Endometrium (tissue), 2 donors: ENCODE data around the gene AURKB.

ENCODE experiments used
- FAIRE-seq: peaks from 2 replicates; lab custom pipeline; 2012; peaks lifted over from hg19 to GRCh38; lab: Jason Lieb, UNC
- donor health status: control.
- donor health status: control.

The AURKB gene

GRCh38 chr17:8161289-8162232, 48.8 kb downstream of the AURKB start:
- no peak for FAIRE-seq

GRCh38 chr17:8160741-8161221, 49.6 kb downstream of the AURKB start:
- FAIRE-seq, result no peak

- no peak for FAIRE-seq
Observed at GRCh38 chr17:8160224-8160577, 50.2 kb downstream of the AURKB start.

DNA sequence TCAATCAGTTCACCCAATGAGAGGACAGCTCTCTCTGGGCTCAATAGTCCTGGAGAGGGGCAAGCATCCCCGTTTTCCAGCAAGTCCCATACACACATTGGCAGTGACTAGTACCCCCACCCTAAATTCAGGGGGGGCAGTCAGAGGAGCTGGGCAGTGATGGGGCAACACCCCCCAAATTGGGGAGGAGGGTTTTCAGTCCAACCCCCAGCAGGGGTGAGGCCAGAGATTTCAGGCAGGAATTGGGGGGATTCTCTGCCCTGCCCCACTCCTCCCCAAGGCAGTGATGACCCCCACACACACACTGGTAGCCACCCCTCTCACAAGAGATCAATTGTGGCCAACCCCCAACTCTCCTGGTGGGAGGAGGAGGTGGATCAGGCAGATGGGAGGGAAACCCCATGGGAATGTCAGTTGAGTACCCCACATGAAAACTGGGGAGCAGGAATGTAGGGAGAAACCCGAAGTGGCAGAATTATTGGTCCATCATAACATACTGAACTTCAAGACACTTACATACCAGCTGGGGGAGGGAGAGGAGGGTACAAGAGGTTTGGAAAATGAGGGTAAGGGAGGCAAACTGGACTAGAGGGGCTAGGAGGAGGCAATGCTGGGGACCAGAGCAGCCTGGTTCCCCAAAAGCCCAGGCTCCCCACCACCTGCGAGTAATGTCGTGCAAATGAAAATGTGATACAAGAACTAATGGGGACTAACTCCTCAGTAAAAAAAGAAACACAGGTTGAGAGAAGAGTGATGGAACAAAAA, 50.7 kb downstream of the AURKB start:
- no peak for FAIRE-seq

DNA sequence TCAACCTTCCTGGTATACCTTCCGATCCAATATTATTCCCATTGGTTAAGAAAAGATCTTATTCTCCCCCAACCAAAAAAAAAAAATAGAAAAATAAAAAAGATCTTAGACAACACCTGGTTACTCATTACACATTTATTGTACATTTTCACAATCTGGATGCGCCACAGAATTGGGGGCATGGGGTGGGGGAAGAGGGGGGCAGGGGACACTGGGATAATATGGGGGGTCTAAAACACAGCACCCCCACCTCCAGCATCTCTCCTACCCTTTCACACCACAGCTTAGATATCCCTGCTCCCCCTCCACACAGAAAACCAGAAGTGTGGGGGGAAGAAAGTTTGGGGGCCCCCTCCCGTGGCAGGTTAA, 51.4 kb downstream of the AURKB start:
- FAIRE-seq, result no peak

- FAIRE-seq, result no peak
Observed at GRCh38 chr17:8158267-8159031, 51.9 kb downstream of the AURKB start.

- FAIRE-seq, result peak; percentile 100
Observed at GRCh38 chr17:8156246-8156992, 54.0 kb downstream of the AURKB start.

DNA sequence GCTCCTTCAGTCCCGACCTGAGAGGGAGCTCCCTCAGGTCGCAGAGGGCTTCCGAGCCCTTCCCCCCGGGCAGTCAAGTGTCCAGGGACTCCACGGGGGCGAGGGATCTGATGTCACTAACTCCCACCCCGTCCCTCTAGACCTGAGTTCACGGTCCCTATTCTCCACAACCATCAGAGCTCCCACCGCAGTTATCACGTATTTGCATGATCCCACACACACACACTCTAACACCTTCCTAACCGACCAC, 54.5 kb downstream of the AURKB start:
- FAIRE-seq, result no peak

- no peak for FAIRE-seq
Observed at GRCh38 chr17:8155231-8155995, 55.0 kb downstream of the AURKB start.
